Inflammatory macrophage treated with lipopolysaccharide for 1 hour (primary cell): Measurements from ENCODE around the gene MPV17L.
"Not testable (repeated sequence)": the region's sequence is repeated elsewhere in the genome, so short reads cannot be mapped to it uniquely, and the experiment has no call there.

ENCODE experiments used
- DNase-seq, 2 donors: peaks; one replicate each; pipeline ENCODE4 v3.0.0-alpha.2; 2020 to 2022

The MPV17L gene

DNA sequence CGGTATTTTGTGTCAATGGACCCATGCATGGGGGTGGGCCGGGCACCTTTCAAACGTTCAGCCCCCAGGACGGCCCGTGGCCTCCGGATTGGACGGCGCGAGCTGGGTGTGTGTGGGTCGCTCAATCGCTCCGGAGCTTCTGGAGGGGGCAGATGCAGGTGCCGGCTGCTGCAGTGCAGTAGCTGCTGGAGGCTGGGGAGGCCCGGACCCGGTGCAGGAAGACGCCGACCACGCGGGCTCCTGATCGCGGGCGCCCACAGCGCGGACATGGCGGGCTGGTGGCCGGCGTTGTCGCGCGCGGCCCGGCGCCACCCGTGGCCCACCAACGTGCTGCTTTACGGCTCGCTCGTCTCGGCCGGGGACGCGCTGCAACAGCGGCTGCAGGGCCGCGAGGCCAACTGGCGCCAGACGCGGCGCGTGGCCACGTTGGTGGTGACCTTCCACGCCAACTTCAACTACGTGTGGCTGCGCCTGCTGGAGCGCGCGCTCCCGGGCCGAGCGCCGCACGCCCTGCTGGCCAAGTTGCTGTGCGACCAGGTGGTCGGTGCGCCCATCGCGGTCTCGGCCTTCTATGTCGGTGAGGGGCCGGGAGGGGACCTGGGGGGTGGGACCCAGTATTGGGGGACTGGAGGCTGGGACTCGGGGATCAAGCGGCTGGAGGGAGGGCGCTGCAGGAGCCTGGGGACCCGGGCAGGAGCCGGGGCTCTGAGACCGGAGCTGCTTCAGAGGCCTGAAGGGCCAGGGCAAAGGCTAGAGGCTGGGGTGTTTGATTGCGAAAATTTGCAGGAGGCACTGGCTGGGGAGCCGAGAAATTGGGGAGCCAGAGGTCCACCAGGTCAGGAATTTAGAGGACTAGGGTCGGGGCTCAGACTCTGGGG, at the start of gene MPV17L:
MPV17L (plus strand) TSS at position 124 of the 878 bp plus-strand sequence; CDS start at position 268, 144 bp downstream.
- DNase-seq: peak in 1 of 2 donors; percentile 8

GRCh38 chr16:15348721-15349120, 46.8 kb upstream of the MPV17L start:
- not testable (repeated sequence) for DNase-seq

- DNase-seq: not testable (repeated sequence)
Observed at GRCh38 chr16:15351251-15351650, 44.3 kb upstream of the MPV17L start.

DNA sequence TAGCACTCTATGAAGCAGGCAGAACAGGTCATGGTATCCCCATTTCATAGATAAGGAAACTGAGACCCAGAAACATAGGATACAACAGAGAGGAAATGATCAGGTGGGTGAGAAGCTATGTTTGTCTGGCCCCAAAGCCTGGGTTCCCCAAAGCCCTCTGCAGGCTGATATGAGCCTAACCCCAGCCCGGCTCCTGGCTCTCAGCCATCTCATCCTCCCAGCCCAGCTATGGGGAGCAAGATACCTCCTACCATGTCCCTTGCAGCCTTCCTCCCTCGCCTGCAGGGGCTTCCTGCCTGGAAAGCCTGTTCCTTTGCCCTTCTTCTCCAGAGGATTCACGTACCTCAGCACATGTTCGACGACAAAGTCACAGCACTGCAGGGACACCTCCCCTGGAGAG, 43.8 kb upstream of the MPV17L start:
- not testable (repeated sequence) for DNase-seq

GRCh38 chr16:15352852-15353251, 42.7 kb upstream of the MPV17L start:
- DNase-seq: not testable (repeated sequence)

DNA sequence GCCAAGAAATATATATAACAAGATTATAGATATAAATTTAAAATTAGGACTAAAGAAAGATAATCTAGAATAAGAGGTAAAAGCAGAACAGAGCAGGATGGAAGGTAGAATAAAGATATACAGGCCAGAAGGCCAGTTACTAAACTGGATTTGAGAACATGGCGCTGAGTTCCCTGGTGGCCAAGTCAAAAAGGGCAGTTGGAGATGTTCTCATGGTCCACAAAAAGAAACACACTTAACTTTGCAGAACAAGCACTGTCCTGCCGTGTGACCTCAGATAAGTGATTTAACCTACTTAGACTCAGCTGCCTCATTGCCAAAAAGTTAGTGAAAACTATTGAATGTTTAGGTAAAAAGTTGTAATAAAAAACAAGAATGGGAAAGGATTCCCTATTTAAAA, 40.7 kb upstream of the MPV17L start:
- DNase-seq: not testable (repeated sequence)

- DNase-seq: not testable (repeated sequence)
Observed at GRCh38 chr16:15357495-15357894, 38.1 kb upstream of the MPV17L start.

DNA sequence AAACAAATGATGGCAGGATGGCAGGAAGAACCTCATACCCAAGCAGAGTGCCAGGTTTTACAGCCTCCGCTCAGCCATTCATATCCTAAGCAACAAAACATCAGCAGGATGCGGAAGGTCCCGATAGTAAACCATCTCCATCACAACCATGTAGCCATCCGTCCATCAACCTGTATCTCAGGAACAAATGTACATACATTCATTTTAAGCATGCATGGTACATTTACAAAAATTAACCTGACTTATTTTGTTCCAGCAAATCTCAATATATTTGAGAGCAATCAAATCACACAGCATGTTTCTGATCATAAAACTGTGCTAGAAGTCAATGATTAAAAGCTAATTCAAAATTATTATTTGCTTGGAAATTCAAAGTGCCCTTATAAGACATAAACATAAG, 17.4 kb upstream of the MPV17L start, which contains the start of gene NPIPA5:
NPIPA5 (minus strand) TSS at position 101 of the 400 bp plus-strand sequence; CDS start at position 101, 0 bp downstream.
- DNase-seq: not testable (repeated sequence)

GRCh38 chr16:15382810-15383209, 12.7 kb upstream of the MPV17L start:
- DNase-seq: not testable (repeated sequence)

GRCh38 chr16:15388060-15388459, 7.5 kb upstream of the MPV17L start:
- DNase-seq: not testable (repeated sequence)

DNA sequence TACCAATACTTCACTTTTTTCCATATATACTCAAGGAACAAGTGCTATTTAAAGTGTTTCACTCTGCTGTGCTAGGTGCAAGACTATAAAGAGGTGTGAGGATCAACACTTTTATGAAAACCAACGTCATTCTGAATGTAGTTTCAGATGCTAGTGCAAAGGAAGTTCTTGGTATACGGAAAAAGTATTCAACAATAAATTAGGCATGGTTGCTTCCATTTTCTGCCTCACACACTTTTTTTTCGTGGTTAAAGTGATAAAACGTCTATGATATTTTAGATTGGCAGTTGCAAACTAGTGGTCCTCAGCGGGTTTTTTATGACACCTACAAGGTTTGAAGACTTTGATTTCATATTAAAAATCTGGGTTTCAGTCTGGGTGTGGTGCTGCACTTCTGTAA, 5.6 kb upstream of the MPV17L start:
- not testable (repeated sequence) for DNase-seq

GRCh38 chr16:15393025-15393424, 2.5 kb upstream of the MPV17L start:
- DNase-seq: not testable (repeated sequence)

GRCh38 chr16:15396509-15396829, 915 bp downstream of the MPV17L start:
- DNase-seq: not testable (repeated sequence)

GRCh38 chr16:15396948-15397594, 1.5 kb downstream of the MPV17L start:
- DNase-seq: no peak

- no peak for DNase-seq
Observed at GRCh38 chr16:15398618-15399316, 3.2 kb downstream of the MPV17L start.

DNA sequence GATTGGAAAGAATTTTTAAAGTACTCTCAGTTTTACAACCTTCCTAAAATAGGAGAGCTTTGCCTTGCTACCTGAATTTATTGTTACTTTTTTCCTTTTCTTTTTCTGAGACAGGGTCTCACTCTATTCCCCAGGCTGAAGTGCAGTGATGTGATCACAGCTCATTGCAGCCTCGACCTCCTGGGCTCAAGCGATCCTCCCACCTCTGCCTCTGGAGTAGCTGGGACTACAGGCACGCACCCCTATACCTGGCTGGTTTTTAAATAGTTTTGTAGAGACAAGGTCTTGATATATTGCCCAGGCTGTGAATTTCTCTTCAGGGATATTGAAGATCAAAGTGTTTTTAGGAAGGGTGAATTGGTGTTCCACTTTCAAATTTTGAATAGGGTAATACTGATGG, 3.8 kb downstream of the MPV17L start:
- no peak for DNase-seq

- DNase-seq: not testable (repeated sequence)
Observed at GRCh38 chr16:15400314-15400713, 4.8 kb downstream of the MPV17L start.

DNA sequence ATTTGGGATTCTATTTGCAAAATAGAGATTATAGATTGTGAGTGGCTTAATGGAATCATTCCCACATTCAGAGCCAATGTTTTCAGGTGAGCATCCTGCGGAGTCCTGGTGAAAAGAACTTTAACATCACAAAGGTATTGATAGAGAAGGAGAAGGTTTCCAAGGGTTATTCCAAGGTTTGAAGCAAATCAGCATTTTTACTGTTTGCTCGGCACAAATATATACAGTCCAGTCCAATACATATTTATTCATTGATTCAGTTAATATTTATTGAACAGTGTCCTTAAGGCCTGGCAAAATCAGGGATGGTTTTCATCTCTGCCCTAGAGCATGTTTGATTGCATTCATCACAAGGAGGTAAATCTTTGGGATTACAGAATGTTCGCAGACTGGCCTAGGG, 6.4 kb downstream of the MPV17L start:
- no peak for DNase-seq

GRCh38 chr16:15403392-15403995, 7.9 kb downstream of the MPV17L start:
- DNase-seq: peak; percentile 92 to 96

DNA sequence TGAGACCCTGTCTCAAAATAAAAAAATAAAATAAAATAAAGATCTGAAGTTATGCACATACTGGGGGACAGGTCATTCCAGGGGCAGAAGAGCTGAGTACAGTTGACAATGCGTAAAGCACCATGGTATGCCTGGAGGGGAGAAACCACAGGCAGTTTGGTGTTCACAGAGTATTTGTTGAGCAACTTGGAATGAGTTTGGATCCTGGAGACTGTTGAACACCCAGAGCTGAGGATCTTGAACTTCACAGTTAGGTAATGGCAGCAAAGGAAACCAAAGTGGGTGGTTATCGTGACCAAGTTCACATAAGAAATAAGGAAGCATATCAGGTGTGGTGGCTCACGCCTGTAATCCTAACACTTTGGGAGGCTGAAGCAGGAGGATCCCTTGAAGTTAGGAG, 8.5 kb downstream of the MPV17L start:
- DNase-seq: peak; percentile 42 to 76

DNA sequence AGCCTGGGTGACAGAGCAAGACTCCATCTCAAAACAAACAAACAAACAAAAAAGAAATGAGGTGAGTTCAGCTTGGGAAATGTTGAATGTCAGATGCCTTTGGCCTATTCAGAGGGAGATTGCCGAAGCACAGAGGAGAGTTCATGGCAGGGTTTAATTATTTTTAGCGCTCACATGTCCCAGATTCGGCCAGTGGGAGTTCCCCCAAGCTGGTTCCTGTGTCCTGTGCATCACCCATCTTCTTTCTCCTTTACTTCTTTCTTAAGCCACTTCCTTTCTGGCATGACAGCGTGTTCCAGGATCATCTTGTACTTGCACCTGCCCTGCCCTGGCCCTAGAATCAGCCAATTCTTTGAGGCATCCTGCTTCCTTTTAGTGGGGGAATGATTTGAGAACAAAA, 9.2 kb downstream of the MPV17L start:
- peak; percentile 88 to 91 for DNase-seq

DNA sequence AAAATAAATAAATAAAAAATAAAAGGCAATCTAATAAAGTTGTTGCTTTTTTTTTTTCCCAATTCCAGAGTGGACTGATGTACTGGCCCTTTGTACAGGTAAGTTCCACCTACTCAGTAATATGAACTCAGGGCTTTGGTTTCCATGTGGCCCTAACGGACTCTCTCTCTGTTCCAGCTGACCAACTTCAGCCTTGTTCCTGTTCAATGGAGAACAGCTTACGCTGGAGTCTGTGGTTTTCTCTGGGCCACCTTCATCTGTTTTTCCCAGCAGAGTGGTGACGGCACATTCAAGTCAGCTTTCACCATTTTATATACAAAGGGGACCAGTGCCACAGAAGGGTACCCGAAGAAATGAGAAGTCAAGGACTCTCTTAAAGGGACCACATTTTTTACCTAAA, 12.2 kb downstream of the MPV17L start:
- not testable (repeated sequence) for DNase-seq

- DNase-seq: not testable (repeated sequence)
Observed at GRCh38 chr16:15409476-15409875, 13.9 kb downstream of the MPV17L start.
